Natural killer cell treated with Interleukin-12 subunit alpha and Interleukin-12 subunit beta and Interleukin-15 and Interleukin-18, amount 100 ng/mL, for 72 hours (primary cell): ENCODE results near the gene OR8J3. TPM values are rescaled to one million over a fixed set of nuclear protein-coding genes. Genes with fewer than 3 reads are reported as not detected.
"Not testable (repeated sequence)": the region's sequence is repeated elsewhere in the genome, so short reads cannot be mapped to it uniquely, and the experiment has no call there.

Experiments used
- ATAC-seq, 2 donors: fragments of 150-1000 bp; cut with Tn5 transposase in 1 of 2; sonication (Bioruptor Pico), chemical (Tn5 transposase) in 1 of 2; 2 replicates each; pipeline ENCODE4 v1.10.0; 2021
- DNase-seq: peaks from one replicate; pipeline ENCODE4 v3.0.0; 2022; ENCODE audit warnings: low spot score
- H3K27ac Mint-ChIP-seq, 2 donors: 1 replicate in 1 of 2; 2 replicates in 1 of 2; pipeline ENCODE4 v1.8.0; 2022; ENCODE audit warnings: mixed read lengths in 2 of 2, mild to moderate bottlenecking in 1 of 2, moderate library complexity in 1 of 2
- H3K27me3 Mint-ChIP-seq, 2 donors: 1 replicate in 1 of 2; 2 replicates in 1 of 2; pipeline ENCODE4 v1.8.0; 2022; ENCODE audit warnings: mixed read lengths in 2 of 2
- H3K36me3 Mint-ChIP-seq: one replicate; pipeline ENCODE4 v1.8.0; 2022; ENCODE audit warnings: mixed read lengths
- H3K4me1 Mint-ChIP-seq, 2 donors: 1 replicate in 1 of 2; 2 replicates in 1 of 2; pipeline ENCODE4 v1.8.0; 2022; ENCODE audit warnings: low read depth in 2 of 2, mixed read lengths in 2 of 2, mild to moderate bottlenecking in 1 of 2
- H3K4me3 Mint-ChIP-seq: one replicate; pipeline ENCODE4 v1.8.0; 2022; ENCODE audit warnings: mixed read lengths
- H3K9me3 Mint-ChIP-seq: 2 replicates; pipeline ENCODE4 v1.8.0; 2022; ENCODE audit warnings: mixed read lengths
- total RNA-seq, 2 donors: library from RNA; stranded (reverse); gene quantifications; one replicate each; pipeline ENCODE4 v1.2.3, GENCODE V29; 2022

OR8J3 gene, protein sequence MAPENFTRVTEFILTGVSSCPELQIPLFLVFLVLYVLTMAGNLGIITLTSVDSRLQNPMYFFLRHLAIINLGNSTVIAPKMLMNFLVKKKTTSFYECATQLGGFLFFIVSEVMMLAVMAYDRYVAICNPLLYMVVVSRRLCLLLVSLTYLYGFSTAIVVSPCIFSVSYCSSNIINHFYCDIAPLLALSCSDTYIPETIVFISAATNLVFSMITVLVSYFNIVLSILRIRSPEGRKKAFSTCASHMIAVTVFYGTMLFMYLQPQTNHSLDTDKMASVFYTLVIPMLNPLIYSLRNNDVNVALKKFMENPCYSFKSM
- not detected for total RNA-seq

DNA sequence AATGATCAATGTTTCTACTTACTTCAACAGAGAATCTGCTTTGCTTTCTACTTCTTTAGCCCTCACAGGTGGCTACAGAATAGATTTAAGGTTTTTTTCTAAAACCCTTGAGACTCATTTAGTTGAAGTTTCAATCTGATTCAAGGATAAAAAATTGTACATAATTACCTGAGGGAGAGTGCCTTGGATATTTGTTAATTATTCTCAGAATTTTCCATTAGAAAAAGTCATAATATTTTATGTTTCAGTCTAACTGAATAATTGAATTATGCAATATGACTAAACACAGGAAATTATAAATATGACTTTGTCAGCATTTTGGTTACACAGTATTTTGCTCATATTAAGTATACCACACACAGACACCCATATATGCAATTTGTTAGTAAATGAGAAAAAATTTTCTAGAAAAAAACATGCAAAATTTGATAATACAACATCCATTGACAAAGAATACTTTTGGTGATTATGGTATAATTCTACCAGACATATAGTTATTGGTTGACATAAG, at the start of gene OR8J3:
TSS of gene OR8J3 (minus strand) at position 51 of the 511 bp plus-strand sequence. CDS start 2,483 bp downstream, outside the sequence.
- ATAC-seq (no peak), DNase-seq (no peak)
- H3K9me3 Mint-ChIP-seq: peaks cover 5% of the 10 kb centered on the region
- H3K36me3 Mint-ChIP-seq: peaks cover 5% of the 10 kb centered on the region
- H3K4me1 Mint-ChIP-seq: no peaks in the 10 kb centered on the region
- no peaks in the 10 kb centered on the region for H3K27me3 Mint-ChIP-seq
- H3K4me3 Mint-ChIP-seq: no peak within 1 kb of the TSS
- no peak within 1 kb of the TSS for H3K27ac Mint-ChIP-seq

DNA sequence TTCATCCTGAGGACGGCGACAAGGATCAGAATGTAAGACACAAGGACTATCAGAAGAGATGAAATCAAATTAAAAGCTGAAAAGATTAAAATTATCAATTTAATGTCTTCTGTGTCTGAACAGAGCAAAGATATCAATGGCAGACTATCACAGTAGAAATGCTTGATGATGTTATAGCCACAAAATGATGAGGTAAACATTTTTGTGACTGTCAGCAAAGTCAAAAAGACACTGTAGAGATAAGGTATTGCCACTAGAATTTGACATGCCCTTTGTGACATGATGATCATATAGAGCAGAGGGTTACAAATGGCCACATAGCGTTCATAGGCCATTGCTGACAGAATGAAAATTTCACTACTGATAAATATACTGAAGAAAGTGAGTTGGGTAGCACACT, 48.6 kb upstream of the OR8J3 start:
- Mint-ChIP-seq H3K4me3 (no peak overlapping the region), H3K27ac (no peak overlapping the region), H3K4me1 (no peaks in the 10 kb centered on the region), H3K9me3 (peaks cover 21% of the 10 kb centered on the region), H3K36me3 (peaks cover 5% of the 10 kb centered on the region), H3K27me3 (no peaks in the 10 kb centered on the region)
- ATAC-seq (no peak), DNase-seq (no peak)

DNA sequence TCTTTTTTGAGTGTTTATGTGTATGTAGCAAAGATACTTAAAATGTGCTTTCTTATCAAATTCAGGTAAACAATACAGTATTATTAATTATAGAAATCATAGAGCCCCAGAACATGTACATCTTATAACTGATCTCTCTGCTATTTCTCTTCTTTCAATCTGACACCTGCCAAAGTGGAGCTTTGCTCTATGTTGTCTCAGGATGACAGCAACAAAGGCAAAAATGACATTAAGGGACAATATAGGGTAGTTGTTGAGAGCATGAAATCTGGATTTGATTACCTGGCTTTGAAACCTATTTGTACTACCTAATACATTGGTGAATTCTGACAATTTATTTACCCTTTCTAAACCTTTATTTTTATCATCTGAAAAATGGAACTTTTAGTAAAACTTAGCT, 43.5 kb upstream of the OR8J3 start:
- Mint-ChIP-seq H3K27me3 (no peaks in the 10 kb centered on the region), H3K4me3 (no peak overlapping the region)
- ATAC-seq: no peak

DNA sequence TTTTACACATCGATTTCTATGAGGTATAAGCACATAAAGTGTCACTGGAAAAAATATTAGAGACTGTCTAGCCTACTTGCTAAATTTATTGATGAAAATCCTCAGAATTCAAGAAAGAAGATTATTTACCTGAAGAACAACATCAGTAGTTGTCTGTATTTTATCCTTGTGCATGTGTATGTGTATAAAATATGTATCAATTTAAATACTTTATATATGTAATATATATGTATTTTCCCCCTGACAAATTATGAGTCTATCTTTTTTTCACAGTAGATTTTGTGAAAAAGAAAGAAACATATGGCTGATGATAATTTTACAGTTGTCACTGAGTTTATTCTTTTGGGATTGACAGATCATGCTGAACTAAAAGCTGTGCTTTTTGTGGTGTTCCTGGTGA, 36.3 kb upstream of the OR8J3 start, which contains the start of gene OR5J2:
TSS of gene OR5J2 (plus strand) at position 301 of the 400 bp plus-strand sequence. CDS start at position 301, 0 bp downstream.
- DNase-seq (no peak), ATAC-seq (no peak)
- Mint-ChIP-seq H3K36me3 (peaks cover 4% of the 10 kb centered on the region), H3K4me3 (no peak within 1 kb of the TSS), H3K27ac (no peak within 1 kb of the TSS), H3K4me1 (no peaks in the 10 kb centered on the region), H3K9me3 (peaks cover 14% of the 10 kb centered on the region), H3K27me3 (no peaks in the 10 kb centered on the region)

More for the DNA sequence above, 43.5 kb upstream of the OR8J3 start:
- H3K4me1 Mint-ChIP-seq: no peaks in the 10 kb centered on the region
- H3K27ac Mint-ChIP-seq: no peak overlapping the region
- no peak for DNase-seq
- H3K36me3 Mint-ChIP-seq: peaks cover 11% of the 10 kb centered on the region
- peaks cover 23% of the 10 kb centered on the region for H3K9me3 Mint-ChIP-seq

DNA sequence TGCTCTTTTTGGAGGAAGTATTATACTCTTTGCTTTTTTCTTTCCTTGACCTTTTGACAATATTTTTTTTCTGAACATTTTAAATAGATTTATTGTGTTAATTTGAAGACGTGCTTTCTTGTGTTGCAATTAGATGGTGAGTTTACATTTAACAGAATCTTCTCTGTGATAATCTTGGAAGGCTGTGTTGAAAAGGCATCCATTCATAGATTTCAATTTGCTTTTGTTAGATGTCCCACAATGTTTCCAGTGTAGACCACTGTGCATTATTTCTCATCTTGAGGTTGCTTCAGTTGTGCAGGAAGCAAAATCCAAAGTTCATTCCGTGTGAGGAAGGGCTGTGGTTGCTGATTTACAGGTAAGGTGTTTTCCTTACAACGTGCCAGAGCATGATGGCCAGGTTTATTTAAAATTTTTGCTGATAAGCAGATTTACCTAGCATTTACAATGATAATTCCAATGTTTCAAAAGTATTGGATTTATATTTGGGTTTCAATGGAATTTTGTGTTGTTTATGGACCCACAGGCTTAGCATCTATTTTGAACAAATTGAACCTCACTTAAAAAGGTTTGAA, 32.3 kb upstream of the OR8J3 start:
- ATAC-seq: no peak
- no peaks in the 10 kb centered on the region for H3K4me1 Mint-ChIP-seq

DNA sequence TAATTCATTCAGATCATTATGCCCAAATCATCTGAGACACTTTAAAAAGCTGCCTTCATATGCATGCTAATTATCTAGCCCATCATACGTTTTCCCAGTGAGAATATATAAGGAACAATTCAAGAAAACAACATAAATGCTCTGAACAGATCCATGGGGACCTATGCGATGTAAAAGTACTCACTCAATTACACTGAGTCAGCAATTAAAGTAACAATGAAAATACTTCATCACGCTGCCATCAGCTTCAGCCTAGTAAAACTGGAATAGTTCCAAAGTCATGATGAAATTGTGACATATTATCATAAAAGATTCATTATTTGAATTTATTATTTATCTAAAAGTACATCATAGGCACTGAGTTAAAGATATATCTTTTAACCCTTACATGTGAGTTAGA, 23.8 kb upstream of the OR8J3 start:
- Mint-ChIP-seq H3K36me3 (peaks cover 4% of the 10 kb centered on the region), H3K27me3 (no peaks in the 10 kb centered on the region), H3K27ac (no peak overlapping the region), H3K4me3 (no peak overlapping the region), H3K9me3 (peaks cover 17% of the 10 kb centered on the region), H3K4me1 (no peaks in the 10 kb centered on the region)
- DNase-seq (no peak), ATAC-seq (no peak)

More for the DNA sequence above, 32.3 kb upstream of the OR8J3 start:
- peaks cover 8% of the 10 kb centered on the region for H3K36me3 Mint-ChIP-seq
- H3K27ac Mint-ChIP-seq: no peak overlapping the region
- no peak overlapping the region for H3K4me3 Mint-ChIP-seq
- peaks cover 14% of the 10 kb centered on the region for H3K9me3 Mint-ChIP-seq
- H3K27me3 Mint-ChIP-seq: no peaks in the 10 kb centered on the region
- no peak for DNase-seq

DNA sequence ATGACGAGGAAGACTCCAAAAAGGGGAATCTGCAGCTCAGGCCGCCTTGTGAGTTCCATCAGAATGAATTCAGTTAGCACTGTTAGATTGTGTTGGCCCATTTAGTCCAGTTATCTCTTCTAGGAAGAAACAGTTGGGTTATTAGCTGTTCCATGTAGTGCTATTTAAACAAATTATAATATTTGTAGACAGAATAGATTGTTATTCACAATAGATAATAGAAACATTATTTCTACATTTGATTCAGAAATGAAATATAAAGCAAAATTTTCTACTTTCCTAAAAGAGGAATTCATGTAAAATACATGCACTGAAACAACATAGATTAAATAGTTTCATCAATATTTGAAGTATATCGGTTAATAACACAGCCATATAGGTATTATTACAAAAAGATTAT, 20.2 kb upstream of the OR8J3 start, which contains the start of gene OR8K5:
TSS of gene OR8K5 (minus strand) at position 101 of the 400 bp plus-strand sequence. CDS start at position 101, 0 bp downstream.
- peaks cover 23% of the 10 kb centered on the region for H3K9me3 Mint-ChIP-seq
- H3K36me3 Mint-ChIP-seq: peaks cover 5% of the 10 kb centered on the region
- H3K27ac Mint-ChIP-seq: no peak within 1 kb of the TSS
- H3K4me3 Mint-ChIP-seq: no peak within 1 kb of the TSS
- H3K27me3 Mint-ChIP-seq: no peaks in the 10 kb centered on the region
- no peaks in the 10 kb centered on the region for H3K4me1 Mint-ChIP-seq
- DNase-seq (no peak), ATAC-seq (no peak)

DNA sequence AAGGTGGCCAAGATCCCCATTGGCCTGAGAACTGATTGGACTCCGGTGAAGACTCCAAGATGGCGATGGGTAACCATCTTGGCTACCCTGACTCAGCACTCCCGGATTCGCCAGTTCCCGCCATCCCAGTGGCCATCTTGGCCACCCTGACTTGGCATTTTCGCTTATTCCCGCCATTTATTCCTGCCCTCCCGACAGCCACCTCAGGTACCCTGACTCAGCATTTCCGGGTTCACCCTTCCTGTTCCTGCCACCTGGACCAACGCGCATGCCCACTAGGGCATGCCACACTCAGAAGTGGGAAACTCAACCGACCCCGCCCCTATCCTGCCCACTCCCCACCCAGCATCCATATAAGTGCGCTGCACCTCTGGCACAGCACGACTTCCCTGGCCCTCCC, 12.3 kb upstream of the OR8J3 start:
- ATAC-seq: no peak
- Mint-ChIP-seq H3K27me3 (no peaks in the 10 kb centered on the region), H3K36me3 (peaks cover 11% of the 10 kb centered on the region), H3K4me3 (no peak overlapping the region), H3K4me1 (no peaks in the 10 kb centered on the region), H3K27ac (no peak overlapping the region), H3K9me3 (peaks cover 31% of the 10 kb centered on the region)
- no peak for DNase-seq

DNA sequence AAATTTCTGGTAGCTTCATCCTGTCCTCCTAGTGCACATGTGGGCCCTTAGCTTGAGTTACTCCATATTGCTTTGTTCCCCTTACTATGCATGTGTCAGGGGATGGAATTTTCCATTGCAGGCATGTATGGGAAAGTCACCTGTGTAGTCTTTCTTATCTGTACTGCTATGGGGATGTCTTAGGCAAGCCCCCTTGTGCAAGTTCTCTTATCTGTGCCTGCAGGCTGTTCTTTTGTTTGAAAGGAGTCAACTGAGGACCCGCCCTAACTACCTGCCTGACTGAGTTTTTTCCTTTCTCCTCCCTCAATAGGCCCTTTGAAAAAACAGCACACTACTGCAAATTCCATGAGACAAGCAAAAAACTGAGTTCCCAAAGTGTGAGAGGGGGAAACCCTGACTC, 11.4 kb upstream of the OR8J3 start:
- no peak overlapping the region for H3K4me3 Mint-ChIP-seq
- DNase-seq: no peak
- no peak overlapping the region for H3K27ac Mint-ChIP-seq
- peaks cover 24% of the 10 kb centered on the region for H3K9me3 Mint-ChIP-seq
- peaks cover 7% of the 10 kb centered on the region for H3K36me3 Mint-ChIP-seq
- H3K27me3 Mint-ChIP-seq: no peaks in the 10 kb centered on the region
- ATAC-seq: no peak
- H3K4me1 Mint-ChIP-seq: no peaks in the 10 kb centered on the region

DNA sequence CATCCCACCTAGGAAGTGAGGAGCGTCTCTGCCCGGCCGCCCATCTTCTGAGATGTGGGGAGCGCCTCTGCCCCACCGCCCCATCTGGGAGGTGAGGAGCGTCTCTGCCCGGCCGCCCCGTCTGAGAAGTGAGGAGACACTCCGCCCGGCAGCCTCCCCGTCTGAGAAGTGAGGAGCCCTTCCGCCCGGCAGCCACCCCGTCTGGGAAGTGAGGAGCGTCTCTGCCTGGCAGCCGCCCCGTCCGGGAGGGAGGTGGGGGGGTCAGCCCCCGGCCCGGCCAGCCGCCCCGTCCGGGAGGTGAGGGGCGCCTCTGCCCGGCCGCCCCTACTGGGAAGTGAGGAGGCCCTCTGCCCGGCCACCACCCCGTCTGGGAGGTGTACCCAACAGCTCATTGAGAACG, 3.7 kb upstream of the OR8J3 start:
- H3K27me3 Mint-ChIP-seq, H3K36me3 Mint-ChIP-seq, H3K4me3 Mint-ChIP-seq, H3K27ac Mint-ChIP-seq, ATAC-seq, DNase-seq, H3K9me3 Mint-ChIP-seq, H3K4me1 Mint-ChIP-seq: not testable (repeated sequence)

DNA sequence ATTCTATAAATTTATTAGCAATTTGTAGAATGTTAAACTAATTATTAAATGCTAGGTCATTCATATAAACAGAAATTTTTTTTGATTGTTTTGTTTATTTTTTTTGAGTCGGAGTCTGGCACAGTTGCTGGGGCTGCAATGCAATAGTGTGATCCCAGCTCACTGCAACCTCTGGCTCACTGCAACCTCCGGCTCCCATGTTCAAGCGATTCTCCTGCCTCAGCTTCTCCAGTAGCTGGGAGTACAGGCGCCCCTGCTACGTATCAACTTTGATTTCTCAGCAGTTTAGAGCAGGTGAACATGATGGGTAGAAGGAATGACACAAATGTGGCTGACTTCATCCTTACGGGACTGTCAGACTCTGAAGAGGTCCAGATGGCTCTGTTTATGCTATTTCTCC, 17.9 kb downstream of the OR8J3 start, which contains the start of gene OR8H3:
TSS of gene OR8H3 (plus strand) at position 301 of the 400 bp plus-strand sequence. CDS start at position 301, 0 bp downstream.
- peaks cover 11% of the 10 kb centered on the region for H3K9me3 Mint-ChIP-seq
- no peaks in the 10 kb centered on the region for H3K4me1 Mint-ChIP-seq
- H3K27me3 Mint-ChIP-seq: no peaks in the 10 kb centered on the region
- H3K36me3 Mint-ChIP-seq: peaks cover 8% of the 10 kb centered on the region
- H3K4me3 Mint-ChIP-seq: no peak within 1 kb of the TSS
- no peak within 1 kb of the TSS for H3K27ac Mint-ChIP-seq
- DNase-seq: no peak
- no peak for ATAC-seq

DNA sequence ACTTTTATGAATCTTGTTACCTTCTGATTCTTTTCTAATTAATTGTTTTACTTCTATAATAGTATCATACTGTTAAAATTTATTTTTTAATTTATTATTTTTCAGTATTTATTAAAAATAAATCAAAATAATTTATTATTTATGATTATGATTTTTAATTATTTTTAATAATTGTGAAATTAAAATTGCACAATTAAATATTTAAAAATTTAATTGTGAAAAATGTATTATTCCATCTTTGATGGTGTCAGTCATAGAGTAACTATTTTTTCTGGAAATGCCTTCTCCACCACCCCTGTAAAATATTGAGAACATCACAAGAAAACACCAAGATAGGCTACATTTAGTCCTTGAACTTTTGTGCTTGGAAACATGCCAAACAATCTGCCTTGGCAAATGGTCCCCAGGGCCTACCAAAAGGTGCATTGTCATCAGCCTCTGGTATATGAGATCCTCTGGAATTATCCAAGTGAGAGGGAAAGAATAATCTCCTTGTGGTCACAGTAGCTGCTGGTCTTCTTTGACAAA, 36.7 kb downstream of the OR8J3 start, which contains the start of gene OR8H2:
TSS of gene OR8H2 (plus strand) at position 478 of the 528 bp plus-strand sequence. CDS start 1,356 bp downstream, outside the sequence.
- H3K4me3 Mint-ChIP-seq: no peak within 1 kb of the TSS
- ATAC-seq: no peak
- no peaks in the 10 kb centered on the region for H3K27me3 Mint-ChIP-seq
- peaks cover 10% of the 10 kb centered on the region for H3K9me3 Mint-ChIP-seq
- peaks cover 18% of the 10 kb centered on the region for H3K36me3 Mint-ChIP-seq
- H3K4me1 Mint-ChIP-seq: no peaks in the 10 kb centered on the region
- no peak within 1 kb of the TSS for H3K27ac Mint-ChIP-seq
- no peak for DNase-seq

DNA sequence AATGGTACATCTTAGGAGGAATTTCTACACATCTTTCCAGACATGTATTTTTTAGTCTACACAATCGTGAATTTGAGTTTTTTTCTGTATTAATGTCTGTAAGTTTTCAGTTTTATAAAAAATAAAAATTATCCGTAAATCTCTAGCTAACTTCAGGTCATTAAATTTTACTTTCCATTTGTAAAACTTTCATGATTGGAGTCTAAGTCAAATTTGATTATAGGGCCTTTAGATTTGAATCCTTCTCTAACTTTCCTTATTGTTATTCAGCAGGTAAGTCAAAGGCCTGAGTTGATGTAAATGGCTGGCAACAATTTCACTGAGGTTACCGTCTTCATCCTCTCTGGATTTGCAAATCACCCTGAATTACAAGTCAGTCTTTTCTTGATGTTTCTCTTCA, 47.0 kb downstream of the OR8J3 start, which contains the start of gene OR8I2:
TSS of gene OR8I2 (plus strand) at position 301 of the 400 bp plus-strand sequence. CDS start at position 301, 0 bp downstream.
- ATAC-seq (no peak), DNase-seq (no peak)
- Mint-ChIP-seq H3K4me1 (no peaks in the 10 kb centered on the region), H3K27ac (no peak within 1 kb of the TSS), H3K4me3 (no peak within 1 kb of the TSS), H3K9me3 (peaks cover 20% of the 10 kb centered on the region), H3K36me3 (no peaks in the 10 kb centered on the region), H3K27me3 (no peaks in the 10 kb centered on the region)

DNA sequence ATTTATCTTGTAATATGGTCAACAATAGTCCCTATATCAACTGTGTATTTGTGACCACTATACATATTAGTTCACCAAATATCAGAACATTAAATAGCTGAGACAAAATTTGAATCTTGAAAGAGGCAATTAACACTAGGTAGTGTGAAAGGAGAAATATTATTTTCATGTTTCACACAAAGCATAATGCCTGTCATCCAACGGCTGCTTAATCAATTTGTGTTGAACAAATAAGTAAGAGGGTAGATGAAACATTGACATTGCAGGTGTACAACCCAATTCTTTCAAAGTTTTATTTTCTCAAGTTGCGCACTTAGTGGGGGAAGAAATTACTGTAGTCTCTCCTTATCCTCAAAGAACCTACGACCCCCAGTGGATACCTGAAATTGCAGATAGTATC, 50.3 kb downstream of the OR8J3 start:
- no peaks in the 10 kb centered on the region for H3K27me3 Mint-ChIP-seq
- H3K27ac Mint-ChIP-seq: no peak overlapping the region
- peaks cover 12% of the 10 kb centered on the region for H3K9me3 Mint-ChIP-seq
- no peaks in the 10 kb centered on the region for H3K4me1 Mint-ChIP-seq
- no peaks in the 10 kb centered on the region for H3K36me3 Mint-ChIP-seq
- no peak for DNase-seq
- H3K4me3 Mint-ChIP-seq: no peak overlapping the region
- ATAC-seq: no peak
